WTC11 (cell line): ENCODE measurements around the gene RGSL1. TPM values are rescaled to one million over a fixed set of nuclear protein-coding genes. Genes with fewer than 3 reads are reported as not detected.

Experiments used
- ATAC-seq: fragments of 200-7000 bp; cut with Tn5 transposase; 2 replicates; pipeline ENCODE4 v1.10.0; 2021; ENCODE audit warnings: mild to moderate bottlenecking, moderate library complexity
- CTCF ChIA-PET: fragments of 300-600 bp; sonication (Branson Sonifier 250); formaldehyde crosslinking; loops from one replicate; lab custom pipeline; 2021; ENCODE audit warnings: antibody characterized with exemption; lab: Charles Lee
- POLR2A ChIA-PET: fragments of 350-600 bp; sonication (Branson Sonifier 250); formaldehyde crosslinking; loops from one replicate; lab custom pipeline; 2021; ENCODE audit warnings: antibody characterized with exemption; lab: Charles Lee
- DNase-seq: peaks from one replicate; pipeline ENCODE4 v3.0.0; 2021; ENCODE audit warnings: low spot score
- H3K27ac Mint-ChIP-seq: 2 replicates; pipeline ENCODE4 v1.8.0; 2021; ENCODE audit warnings: mixed read lengths
- H3K27me3 Mint-ChIP-seq: 2 replicates; pipeline ENCODE4 v1.8.0; 2021; ENCODE audit warnings: low read depth, mild to moderate bottlenecking, moderate library complexity, mixed read lengths
- H3K36me3 Mint-ChIP-seq: 2 replicates; pipeline ENCODE4 v1.8.0; 2021; ENCODE audit warnings: mixed read lengths
- H3K4me1 Mint-ChIP-seq: 2 replicates; pipeline ENCODE4 v1.8.0; 2022; ENCODE audit warnings: mixed read lengths
- H3K4me3 Mint-ChIP-seq: 2 replicates; pipeline ENCODE4 v1.8.0; 2021; ENCODE audit warnings: mild to moderate bottlenecking, moderate library complexity, mixed read lengths
- H3K9me3 Mint-ChIP-seq: 2 replicates; pipeline ENCODE4 v1.8.0; 2021; ENCODE audit warnings: mixed read lengths
- ARID4B ChIP-seq: sonication (generic); formaldehyde crosslinking; IDR thresholded peaks from 2 replicates; pipeline ENCODE4 v1.8.0; 2023; ENCODE audit warnings: missing genetic modification reagents, mild to moderate bottlenecking, borderline replicate concordance
- ATF3 ChIP-seq: sonication (generic); formaldehyde crosslinking; conservative IDR thresholded peaks from 2 replicates; pipeline ENCODE4 v1.8.1; 2022; ENCODE audit warnings: mild to moderate bottlenecking, missing genetic modification reagents
- CDX4 ChIP-seq: fragments of 250-450 bp; sonication (Bioruptor Pico); IDR thresholded peaks from 2 replicates; pipeline ENCODE4 v1.9.0; 2021; ENCODE audit warnings: moderate library complexity, mild to moderate bottlenecking, inconsistent platforms, borderline replicate concordance
- EMX1 ChIP-seq: fragments of 250-450 bp; sonication (Bioruptor Pico); IDR thresholded peaks from 2 replicates; pipeline ENCODE4 v1.8.0; 2021; ENCODE audit warnings: mild to moderate bottlenecking
- GABPB1 ChIP-seq: sonication (generic); formaldehyde crosslinking; IDR thresholded peaks from 2 replicates; pipeline ENCODE4 v1.8.1; 2023; ENCODE audit warnings: mild to moderate bottlenecking, missing genetic modification reagents
- IRF1 ChIP-seq: sonication (generic); formaldehyde crosslinking; IDR thresholded peaks from 2 replicates; pipeline ENCODE4 v1.8.0; 2023; ENCODE audit warnings: missing genetic modification reagents
- IRF2 ChIP-seq: sonication (generic); formaldehyde crosslinking; IDR thresholded peaks from 2 replicates; pipeline ENCODE4 v1.8.0; 2022; ENCODE audit warnings: low read depth, missing genetic modification reagents, borderline replicate concordance
- JAZF1 ChIP-seq: fragments of 250-450 bp; sonication (Bioruptor Pico); IDR thresholded peaks from 2 replicates; pipeline ENCODE4 v1.9.0; 2021; ENCODE audit warnings: moderate library complexity, mild to moderate bottlenecking, inconsistent platforms
- MYBL2 ChIP-seq: sonication (generic); formaldehyde crosslinking; IDR thresholded peaks from 2 replicates; pipeline ENCODE4 v1.8.1; 2023; ENCODE audit warnings: mild to moderate bottlenecking, moderate library complexity, missing genetic modification reagents
- NR3C1 ChIP-seq: sonication (generic); formaldehyde crosslinking; conservative IDR thresholded peaks from 2 replicates; pipeline ENCODE4 v1.8.1; 2023; ENCODE audit warnings: low read depth, mild to moderate bottlenecking, missing genetic modification reagents
- RORB ChIP-seq: fragments of 250-450 bp; sonication (Bioruptor Pico); IDR thresholded peaks from 2 replicates; pipeline ENCODE4 v1.9.0; 2021; ENCODE audit warnings: mild to moderate bottlenecking
- SP1 ChIP-seq: sonication (generic); formaldehyde crosslinking; conservative IDR thresholded peaks from 2 replicates; pipeline ENCODE4 v1.8.1; 2022; ENCODE audit warnings: missing genetic modification reagents
- STAT6 ChIP-seq: sonication (generic); formaldehyde crosslinking; conservative IDR thresholded peaks from 2 replicates; pipeline ENCODE4 v1.8.1; 2023; ENCODE audit warnings: mild to moderate bottlenecking, low read depth, missing genetic modification reagents, moderate library complexity
- ZNF121 ChIP-seq: sonication (generic); formaldehyde crosslinking; IDR thresholded peaks from 2 replicates; pipeline ENCODE4 v1.8.0; 2023; ENCODE audit warnings: missing genetic modification reagents
- ZNF138 ChIP-seq: sonication (generic); formaldehyde crosslinking; conservative IDR thresholded peaks from 2 replicates; pipeline ENCODE4 v1.8.1; 2022; ENCODE audit warnings: mild to moderate bottlenecking, moderate library complexity, missing genetic modification reagents
- ZNF263 ChIP-seq: sonication (generic); formaldehyde crosslinking; IDR thresholded peaks from 2 replicates; pipeline ENCODE4 v1.8.1; 2022; ENCODE audit warnings: low read depth, mild to moderate bottlenecking, moderate library complexity, missing genetic modification reagents
- ZNF396 ChIP-seq: fragments of 250-450 bp; sonication (Bioruptor Pico); IDR thresholded peaks from 2 replicates; pipeline ENCODE4 v1.8.0; 2021; ENCODE audit warnings: mild to moderate bottlenecking, moderate library complexity, borderline replicate concordance
- ZNF416 ChIP-seq: fragments of 250-450 bp; sonication (Bioruptor Pico); IDR thresholded peaks from 2 replicates; pipeline ENCODE4 v1.9.0; 2021; ENCODE audit warnings: mild to moderate bottlenecking, inconsistent platforms
- total RNA-seq: library from RNA; stranded (reverse); gene quantifications from 3 replicates; pipeline ENCODE4 v1.2.3, GENCODE V29; 2021
- TF ChIP-seq, protein P1 (sequence below): sonication (generic); formaldehyde crosslinking; IDR thresholded peaks from 2 replicates; pipeline ENCODE4 v1.8.1; 2023; ENCODE audit warnings: mild to moderate bottlenecking, missing genetic modification reagents, moderate library complexity
- TF ChIP-seq, protein P2 (sequence below): sonication (generic); formaldehyde crosslinking; IDR thresholded peaks from 2 replicates; pipeline ENCODE4 v1.8.1; 2022; ENCODE audit warnings: mild to moderate bottlenecking, missing genetic modification reagents, moderate library complexity, borderline replicate concordance
- TF ChIP-seq, protein P3 (sequence below): fragments of 250-450 bp; sonication (Bioruptor Pico); IDR thresholded peaks from 2 replicates; pipeline ENCODE4 v2.1.2; 2022; ENCODE audit warnings: mild to moderate bottlenecking, moderate library complexity

Gene RGSL1
- total RNA-seq, 1 experiment from 2014 or later: not detected

DNA sequence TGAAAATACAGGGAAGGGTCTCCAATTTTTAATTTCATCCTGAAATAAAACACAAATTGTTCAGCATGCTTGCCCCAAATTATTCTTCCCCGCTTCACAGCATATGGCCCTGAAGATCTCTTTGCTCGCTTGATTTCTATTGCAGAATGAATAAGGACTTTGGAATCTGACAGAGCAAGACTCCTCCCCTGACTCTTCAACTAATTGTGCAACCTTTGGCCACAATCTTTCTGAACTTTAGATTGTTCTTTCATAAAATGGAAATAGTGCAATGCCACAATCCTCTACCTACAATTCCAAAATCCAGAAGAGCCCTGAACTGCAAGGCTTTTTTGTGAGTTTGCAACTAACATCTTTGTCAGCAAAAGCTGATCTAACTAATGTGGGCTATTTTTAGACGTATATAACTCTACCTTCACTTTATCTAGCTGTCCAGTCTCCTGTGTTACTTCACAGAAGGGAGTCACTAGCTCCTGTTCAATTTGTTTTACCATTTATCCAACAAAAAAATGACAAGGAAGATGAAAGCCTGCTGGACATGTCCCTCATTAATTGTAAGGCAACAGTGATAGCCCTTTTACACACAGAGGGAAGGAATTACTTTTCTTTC is 125.7 kb downstream of the RGSL1 start:
- DNase-seq: no peak
- CTCF ChIA-PET: interaction anchor here (1.8 kb wide), 2 partner anchors 207 to 495 kb away, joined by 4 to 6 read pairs; no protein-coding TSS in a partner anchor
- no peak for ATAC-seq
- H3K27me3 Mint-ChIP-seq: no peaks in the 10 kb centered on the region; the same call in 1 of the 2 replicates
- no peak for TF ChIP-seq ZNF263 (CRISPR knock-in tag)
- TF ChIP-seq SP1 (CRISPR knock-in tag): no peak
- no peak for TF ChIP-seq IRF2
- TF ChIP-seq, protein P1, sequence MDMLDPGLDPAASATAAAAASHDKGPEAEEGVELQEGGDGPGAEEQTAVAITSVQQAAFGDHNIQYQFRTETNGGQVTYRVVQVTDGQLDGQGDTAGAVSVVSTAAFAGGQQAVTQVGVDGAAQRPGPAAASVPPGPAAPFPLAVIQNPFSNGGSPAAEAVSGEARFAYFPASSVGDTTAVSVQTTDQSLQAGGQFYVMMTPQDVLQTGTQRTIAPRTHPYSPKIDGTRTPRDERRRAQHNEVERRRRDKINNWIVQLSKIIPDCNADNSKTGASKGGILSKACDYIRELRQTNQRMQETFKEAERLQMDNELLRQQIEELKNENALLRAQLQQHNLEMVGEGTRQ (CRISPR knock-in tag): no peak
- no peak for TF ChIP-seq JAZF1
- TF ChIP-seq, protein P2, sequence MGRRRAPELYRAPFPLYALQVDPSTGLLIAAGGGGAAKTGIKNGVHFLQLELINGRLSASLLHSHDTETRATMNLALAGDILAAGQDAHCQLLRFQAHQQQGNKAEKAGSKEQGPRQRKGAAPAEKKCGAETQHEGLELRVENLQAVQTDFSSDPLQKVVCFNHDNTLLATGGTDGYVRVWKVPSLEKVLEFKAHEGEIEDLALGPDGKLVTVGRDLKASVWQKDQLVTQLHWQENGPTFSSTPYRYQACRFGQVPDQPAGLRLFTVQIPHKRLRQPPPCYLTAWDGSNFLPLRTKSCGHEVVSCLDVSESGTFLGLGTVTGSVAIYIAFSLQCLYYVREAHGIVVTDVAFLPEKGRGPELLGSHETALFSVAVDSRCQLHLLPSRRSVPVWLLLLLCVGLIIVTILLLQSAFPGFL (CRISPR knock-in tag): no peak
- no peak for TF ChIP-seq GABPB1
- no peak for TF ChIP-seq ZNF138
- TF ChIP-seq ZNF121 (CRISPR knock-in tag): no peak
- TF ChIP-seq ATF3 (CRISPR knock-in tag): no peak
- TF ChIP-seq STAT6 (CRISPR knock-in tag): no peak
- TF ChIP-seq NR3C1 (CRISPR knock-in tag): no peak
- TF ChIP-seq CDX4: no peak
- TF ChIP-seq ZNF396: no peak
- no peak for TF ChIP-seq IRF1 (CRISPR knock-in tag)
- TF ChIP-seq MYBL2: no peak
- TF ChIP-seq RORB (CRISPR knock-in tag): no peak
- H3K4me3 Mint-ChIP-seq: no peak overlapping the region
- no peaks in the 10 kb centered on the region for H3K4me1 Mint-ChIP-seq
- no peaks in the 10 kb centered on the region for H3K36me3 Mint-ChIP-seq
- H3K9me3 Mint-ChIP-seq: peaks cover 6% of the 10 kb centered on the region
- H3K27ac Mint-ChIP-seq: no peak overlapping the region
- POLR2A ChIA-PET: no interaction called here

DNA sequence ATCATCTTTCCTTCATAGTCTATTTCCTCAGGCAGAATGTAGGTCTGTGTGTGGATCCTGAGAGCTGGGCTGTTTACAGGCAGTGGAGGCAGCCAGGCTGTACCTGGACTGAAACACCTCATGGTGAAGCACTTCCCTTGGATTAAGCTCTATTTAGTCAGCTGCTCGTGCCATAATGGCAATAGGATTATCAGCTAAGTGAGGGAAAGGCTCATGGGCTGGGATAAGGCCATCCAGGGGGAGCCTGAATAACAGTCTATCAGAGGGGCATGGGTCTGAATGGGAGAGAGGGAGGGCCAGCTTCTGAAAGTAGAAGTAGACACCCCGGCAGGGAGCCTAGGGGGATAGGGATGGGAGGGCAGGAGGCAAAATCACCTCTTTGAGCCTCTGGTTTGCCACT is 130.8 kb downstream of the RGSL1 start:
- ATAC-seq: no peak
- ChIA-PET CTCF (no interaction called here), POLR2A (no interaction called here)
- H3K36me3 Mint-ChIP-seq: no peaks in the 10 kb centered on the region
- H3K4me1 Mint-ChIP-seq: no peaks in the 10 kb centered on the region
- DNase-seq: no peak
- no peaks in the 10 kb centered on the region for H3K9me3 Mint-ChIP-seq
- H3K4me3 Mint-ChIP-seq: no peak overlapping the region
- H3K27me3 Mint-ChIP-seq: no peaks in the 10 kb centered on the region
- H3K27ac Mint-ChIP-seq: no peak overlapping the region
- TF ChIP-seq ARID4B (CRISPR knock-in tag): no peak
- no peak for TF ChIP-seq ZNF416 (CRISPR knock-in tag)
- no peak for TF ChIP-seq CDX4
- TF ChIP-seq, protein P3, sequence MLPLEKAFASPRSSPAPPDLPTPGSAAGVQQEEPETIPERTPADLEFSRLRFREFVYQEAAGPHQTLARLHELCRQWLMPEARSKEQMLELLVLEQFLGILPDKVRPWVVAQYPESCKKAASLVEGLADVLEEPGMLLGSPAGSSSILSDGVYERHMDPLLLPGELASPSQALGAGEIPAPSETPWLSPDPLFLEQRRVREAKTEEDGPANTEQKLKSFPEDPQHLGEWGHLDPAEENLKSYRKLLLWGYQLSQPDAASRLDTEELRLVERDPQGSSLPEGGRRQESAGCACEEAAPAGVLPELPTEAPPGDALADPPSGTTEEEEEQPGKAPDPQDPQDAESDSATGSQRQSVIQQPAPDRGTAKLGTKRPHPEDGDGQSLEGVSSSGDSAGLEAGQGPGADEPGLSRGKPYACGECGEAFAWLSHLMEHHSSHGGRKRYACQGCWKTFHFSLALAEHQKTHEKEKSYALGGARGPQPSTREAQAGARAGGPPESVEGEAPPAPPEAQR (CRISPR knock-in tag): no peak
- no peak for TF ChIP-seq EMX1
